D721Med (cell line): ENCODE results near the gene MMD.
"Not testable (repeated sequence)": the region's sequence is repeated elsewhere in the genome, so short reads cannot be mapped to it uniquely, and the experiment has no call there.

ENCODE experiments used
- DNase-seq: peaks from one replicate; pipeline ENCODE4 v3.0.0; 2011; ENCODE audit warnings: low spot score; ENCODE audit not compliant: insufficient read length
- FAIRE-seq: peaks from 2 replicates; lab custom pipeline; 2011; peaks lifted over from hg19 to GRCh38; lab: Jason Lieb, UNC
- CTCF ChIP-seq: IDR thresholded peaks from 2 replicates; pipeline ENCODE4 v1.5.1; 2012; ENCODE audit warnings: mild to moderate bottlenecking, control low read depth; ENCODE audit not compliant: insufficient read depth; ENCODE audit errors: missing control alignments

Gene MMD

GRCh38 chr17:55421179-55421934 lies at the start of gene MMD:
Gene MMD (minus strand): TSS chr17:55421835. CDS start chr17:55421695, 140 bp downstream.
- peak; percentile 26 for DNase-seq
- FAIRE-seq: no peak

GRCh38 chr17:55466671-55467070 lies 45.0 kb upstream of the MMD start:
- no peak for TF ChIP-seq CTCF
- FAIRE-seq (no peak), DNase-seq (no peak)

More at GRCh38 chr17:55421179-55421934, at the start of gene MMD:
- TF ChIP-seq CTCF: no peak

- not testable (repeated sequence) for DNase-seq, FAIRE-seq
These were observed 44.1 kb upstream of the MMD start for GRCh38 chr17:55465771-55466170.

GRCh38 chr17:55463600-55463999 lies 42.0 kb upstream of the MMD start:
- TF ChIP-seq CTCF: no peak
- FAIRE-seq (no peak), DNase-seq (no peak)

- FAIRE-seq (no peak), DNase-seq (no peak)
- TF ChIP-seq CTCF: no peak
These were observed 41.1 kb upstream of the MMD start for GRCh38 chr17:55462711-55463110.

- DNase-seq: no peak
- FAIRE-seq: no peak
- TF ChIP-seq CTCF: no peak
These were observed 40.6 kb upstream of the MMD start for GRCh38 chr17:55462234-55462633.

GRCh38 chr17:55458978-55459377 lies 37.3 kb upstream of the MMD start:
- no peak for DNase-seq
- no peak for FAIRE-seq
- TF ChIP-seq CTCF: no peak
